ENCODE measurements around the gene TMEM37. TPM values are rescaled to one million over a fixed set of nuclear protein-coding genes. Genes with fewer than 3 reads are reported as not detected.

Gene TMEM37
- total RNA-seq, 4 donors from 2014 or later: 1.7 to 2.8 (median 2.2) TPM

DNA sequence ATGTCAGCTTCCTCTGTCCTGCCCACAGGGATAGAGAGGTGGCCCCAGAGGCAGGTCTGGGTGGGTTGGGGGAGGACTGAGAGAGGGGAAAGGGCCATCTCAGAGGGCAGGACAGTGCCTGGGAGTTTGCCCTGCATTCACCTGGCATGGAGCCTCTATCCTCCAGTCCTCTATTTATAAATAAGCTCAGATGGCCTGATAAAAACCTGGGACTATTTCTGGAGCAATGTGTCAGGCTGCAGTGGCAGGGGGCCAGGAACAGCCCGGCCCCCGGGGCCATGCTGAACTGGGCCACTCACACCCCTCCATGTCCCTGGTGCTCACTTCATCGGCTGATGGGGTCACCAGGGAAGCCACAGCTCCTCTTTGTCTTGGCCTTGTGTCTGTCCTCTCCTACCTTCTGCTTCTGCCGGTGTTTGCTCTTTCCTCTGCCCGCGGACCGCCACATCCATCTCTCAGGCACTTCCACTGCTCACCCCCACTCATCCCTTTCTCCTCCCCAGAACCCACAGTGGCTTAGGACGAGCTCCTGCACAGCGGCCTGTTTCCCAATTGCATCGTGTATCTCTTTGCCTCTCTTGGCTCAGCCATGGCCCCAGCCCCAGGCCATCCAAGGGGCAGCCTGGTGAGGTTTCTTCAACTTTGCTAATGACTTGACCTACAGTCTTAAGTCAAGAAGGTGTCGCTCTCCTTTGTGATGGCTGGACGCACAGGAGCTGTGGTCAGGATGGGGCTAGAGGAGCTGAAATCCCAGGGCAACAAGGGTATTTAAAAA lies 53.9 kb downstream of the TMEM37 start:
- Histone ChIP-seq H3K36me3 (no peaks in the 10 kb centered on the region), H3K27me3 (peaks cover 0 to 4% (median 0%) of the 10 kb centered on the region in 4 donors), H3K4me1 (peaks cover 10 to 46% (median 16%) of the 10 kb centered on the region in 4 donors), H3K4me3 (no peak overlapping the region), H3K27ac (replicated peaks in 1 of 4) (no peak overlapping the region), H3K9me3 (no peaks in the 10 kb centered on the region)
- DNase-seq (ENCODE audit: extremely low spot score): peak; percentile 90
- 73% methylated on average over 12 of the region's 12 CpGs for WGBS
- TF ChIP-seq POLR2A (IDR thresholded peaks at IDR 0.05; ENCODE audit: low read depth) (no peak), EP300 (IDR thresholded peaks at IDR 0.05) (no peak), POLR2AphosphoS5 (IDR thresholded peaks at IDR 0.05) (no peak)
- TF ChIP-seq, protein P1, sequence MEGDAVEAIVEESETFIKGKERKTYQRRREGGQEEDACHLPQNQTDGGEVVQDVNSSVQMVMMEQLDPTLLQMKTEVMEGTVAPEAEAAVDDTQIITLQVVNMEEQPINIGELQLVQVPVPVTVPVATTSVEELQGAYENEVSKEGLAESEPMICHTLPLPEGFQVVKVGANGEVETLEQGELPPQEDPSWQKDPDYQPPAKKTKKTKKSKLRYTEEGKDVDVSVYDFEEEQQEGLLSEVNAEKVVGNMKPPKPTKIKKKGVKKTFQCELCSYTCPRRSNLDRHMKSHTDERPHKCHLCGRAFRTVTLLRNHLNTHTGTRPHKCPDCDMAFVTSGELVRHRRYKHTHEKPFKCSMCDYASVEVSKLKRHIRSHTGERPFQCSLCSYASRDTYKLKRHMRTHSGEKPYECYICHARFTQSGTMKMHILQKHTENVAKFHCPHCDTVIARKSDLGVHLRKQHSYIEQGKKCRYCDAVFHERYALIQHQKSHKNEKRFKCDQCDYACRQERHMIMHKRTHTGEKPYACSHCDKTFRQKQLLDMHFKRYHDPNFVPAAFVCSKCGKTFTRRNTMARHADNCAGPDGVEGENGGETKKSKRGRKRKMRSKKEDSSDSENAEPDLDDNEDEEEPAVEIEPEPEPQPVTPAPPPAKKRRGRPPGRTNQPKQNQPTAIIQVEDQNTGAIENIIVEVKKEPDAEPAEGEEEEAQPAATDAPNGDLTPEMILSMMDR (IDR thresholded peaks at IDR 0.05): no peak
- intact Hi-C loops (cut with DNase I): no loop called here

DNA sequence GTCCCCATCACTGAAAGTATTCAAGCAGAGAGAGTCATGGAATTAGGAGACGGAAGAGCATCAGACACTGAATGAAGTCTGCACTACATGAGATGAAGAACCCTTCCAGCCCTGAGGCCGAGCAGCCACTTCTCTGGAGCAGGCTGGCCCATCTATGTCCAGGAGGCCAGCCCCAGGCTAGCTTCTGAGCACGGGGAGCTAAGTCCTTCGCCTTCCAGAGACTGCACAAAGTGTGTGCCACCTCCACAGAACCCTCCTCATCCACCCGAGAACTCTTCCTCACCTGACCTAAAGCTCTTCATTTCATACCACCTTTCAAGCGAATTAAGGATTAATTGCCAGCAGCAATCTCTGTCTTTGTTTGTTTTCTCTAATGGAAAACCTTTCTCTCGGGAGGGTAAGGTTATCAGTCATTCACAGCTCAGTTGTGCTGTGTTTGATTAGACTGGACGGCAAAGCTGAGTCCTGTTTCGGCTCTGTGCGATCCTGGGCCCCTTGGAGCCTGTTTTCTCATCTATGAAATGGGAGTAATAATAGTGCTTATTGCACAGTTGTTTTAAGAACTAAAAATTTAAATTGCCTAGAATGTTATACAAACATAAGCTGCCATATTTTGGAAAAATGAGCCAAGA lies 54.7 kb downstream of the TMEM37 start:
- Histone ChIP-seq H3K4me3 (no peak overlapping the region), H3K9me3 (no peaks in the 10 kb centered on the region), H3K4me1 (peaks cover 11 to 46% (median 17%) of the 10 kb centered on the region in 4 donors), H3K27me3 (peaks cover 0 to 4% (median 0%) of the 10 kb centered on the region in 4 donors), H3K36me3 (no peaks in the 10 kb centered on the region), H3K27ac (replicated peaks in 1 of 4) (no peak overlapping the region)
- intact Hi-C loops (cut with DNase I): no loop called here
- WGBS: 87% methylated on average over 10 of the region's 10 CpGs
- TF ChIP-seq EP300 (IDR thresholded peaks at IDR 0.05) (no peak), POLR2AphosphoS5 (IDR thresholded peaks at IDR 0.05) (no peak), POLR2A (IDR thresholded peaks at IDR 0.05; ENCODE audit: low read depth) (no peak)
- TF ChIP-seq, protein P1 (IDR thresholded peaks at IDR 0.05): no peak
- DNase-seq (ENCODE audit: extremely low spot score): peak; percentile 80

DNA sequence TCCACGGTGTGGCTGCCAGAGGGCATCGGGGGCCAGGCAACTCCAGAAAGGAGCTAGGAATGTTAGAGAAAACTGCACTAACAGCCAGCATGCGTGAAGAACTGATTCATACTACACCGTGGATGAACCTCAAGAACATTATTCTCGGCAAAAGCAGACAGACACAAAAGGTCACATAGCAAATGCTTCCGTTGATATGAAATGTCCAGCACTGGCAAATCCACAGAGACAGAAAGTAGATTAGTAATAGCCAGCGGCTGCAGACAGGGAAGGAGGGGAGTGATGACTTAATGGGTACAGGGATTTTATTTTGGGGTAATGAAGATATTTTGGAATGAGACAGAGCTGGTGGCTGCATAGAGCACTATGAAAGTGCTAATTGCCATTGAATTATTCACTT lies 55.2 kb downstream of the TMEM37 start:
- no peak overlapping the region for H3K4me3 ChIP-seq
- no peaks in the 10 kb centered on the region for H3K9me3 ChIP-seq
- peak; percentile 66 for DNase-seq (ENCODE audit: extremely low spot score)
- TF ChIP-seq POLR2A (IDR thresholded peaks at IDR 0.05; ENCODE audit: low read depth): no peak
- no peak for TF ChIP-seq EP300 (IDR thresholded peaks at IDR 0.05)
- TF ChIP-seq, protein P1 (IDR thresholded peaks at IDR 0.05): no peak
- TF ChIP-seq POLR2AphosphoS5 (IDR thresholded peaks at IDR 0.05): no peak
- no peak overlapping the region for H3K27ac ChIP-seq (replicated peaks in 1 of 4)
- no peaks in the 10 kb centered on the region for H3K36me3 ChIP-seq
- H3K4me1 ChIP-seq: peaks cover 17 to 52% (median 22%) of the 10 kb centered on the region in 4 donors
- WGBS: 43% methylated on average over 6 of the region's 7 CpGs
- H3K27me3 ChIP-seq: peaks cover 0 to 4% (median 0%) of the 10 kb centered on the region in 4 donors
- intact Hi-C loops (cut with DNase I): no loop called here

DNA sequence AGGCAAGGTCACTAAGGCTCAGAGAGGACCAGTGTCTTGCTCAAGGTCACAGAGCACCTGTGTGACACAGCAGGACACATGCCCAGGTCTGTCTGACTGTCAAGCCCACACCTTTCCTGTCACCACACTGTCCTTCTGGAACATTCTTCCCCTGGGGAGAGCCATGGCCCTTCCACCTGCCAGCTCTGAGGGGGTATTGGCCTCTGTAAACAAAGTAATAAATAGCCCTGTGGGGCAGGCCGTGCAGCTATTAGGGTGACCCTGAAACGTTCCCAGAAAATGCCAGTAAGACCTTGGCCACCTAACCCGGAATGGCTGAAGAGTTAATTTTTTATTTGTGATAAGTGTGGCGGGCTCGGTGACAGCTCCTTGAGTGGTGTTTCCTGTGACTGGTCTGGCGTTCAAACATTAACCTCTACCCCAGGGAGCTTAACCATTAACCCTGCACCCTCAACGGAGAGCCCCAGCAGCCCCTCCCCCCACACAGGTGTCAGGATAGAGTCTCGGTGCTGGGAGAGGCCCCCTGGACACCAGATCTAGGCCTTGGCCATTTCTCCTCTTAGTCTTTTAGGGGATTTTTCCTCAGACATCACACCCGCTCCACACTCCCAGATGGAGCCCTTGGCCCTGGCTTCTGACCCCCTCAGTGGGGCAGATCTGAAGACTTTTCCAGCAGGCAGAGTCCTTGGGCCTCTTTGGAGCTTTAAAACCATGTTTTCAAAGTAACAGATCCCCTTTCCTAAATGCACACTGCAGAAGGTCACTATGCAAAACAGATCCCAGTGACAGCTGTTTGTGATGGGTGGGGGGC lies 56.0 kb downstream of the TMEM37 start:
- no peak overlapping the region for H3K27ac ChIP-seq (replicated peaks in 1 of 4)
- no peaks in the 10 kb centered on the region for H3K9me3 ChIP-seq
- WGBS: 66% methylated on average over 9 of the region's 9 CpGs
- no peak for TF ChIP-seq POLR2A (IDR thresholded peaks at IDR 0.05; ENCODE audit: low read depth)
- TF ChIP-seq POLR2AphosphoS5 (IDR thresholded peaks at IDR 0.05): no peak
- TF ChIP-seq, protein P1 (IDR thresholded peaks at IDR 0.05): no peak
- TF ChIP-seq EP300 (IDR thresholded peaks at IDR 0.05): no peak
- H3K4me1 ChIP-seq: peaks cover 25 to 60% (median 30%) of the 10 kb centered on the region in 4 donors
- no peak overlapping the region for H3K4me3 ChIP-seq
- intact Hi-C loops (cut with DNase I): no loop called here
- peak; percentile 90 for DNase-seq (ENCODE audit: extremely low spot score)
- peaks cover 0 to 4% (median 0%) of the 10 kb centered on the region in 4 donors for H3K27me3 ChIP-seq
- H3K36me3 ChIP-seq: no peaks in the 10 kb centered on the region

Other genes starting within 250 kb of the TMEM37 start
- gene STEAP3, start 208.0 kb upstream of the TMEM37 start, total RNA-seq: 1 to 10 TPM; 2.5 to 5.9 (median 5.2) TPM
- 10 to 100 TPM in 2 of 4 donors, 1 to 10 TPM in 2; 8.7 to 14.6 (median 11.2) TPM for gene C2orf76, start 65.0 kb upstream of the TMEM37 start, total RNA-seq
- gene DBI, start 64.9 kb upstream of the TMEM37 start, total RNA-seq: 10 to 100 TPM; 41.8 to 72.3 (median 59.3) TPM
- not detected for gene SCTR, start 92.6 kb downstream of the TMEM37 start, total RNA-seq
- under 1 TPM; 0.17 to 0.97 (median 0.29) TPM for gene CFAP221, start 112.6 kb downstream of the TMEM37 start, total RNA-seq
- gene TMEM177, start 247.3 kb downstream of the TMEM37 start, total RNA-seq: 10 to 100 TPM in 1 of 4 donors, 1 to 10 TPM in 3; 3.6 to 11.0 (median 6.1) TPM